Nephron progenitor cell (in vitro differentiated cells): Measurements from ENCODE around the gene CMIP.
A peak's percentile ranks its signal among the peaks of the same experiment; 100 is the strongest.

ENCODE experiments used
- DNase-seq: peaks from one replicate; pipeline ENCODE4 v3.0.0; 2021
- H3K27ac Mint-ChIP-seq: 2 replicates; pipeline ENCODE4 v1.8.0; 2021; ENCODE audit warnings: mild to moderate bottlenecking, moderate library complexity, mixed read lengths
- H3K27me3 Mint-ChIP-seq: 2 replicates; pipeline ENCODE4 v1.8.0; 2021; ENCODE audit warnings: mild to moderate bottlenecking, low read depth, mixed read lengths; ENCODE audit not compliant: poor library complexity
- H3K36me3 Mint-ChIP-seq: 2 replicates; pipeline ENCODE4 v1.8.0; 2021; ENCODE audit warnings: low read depth, mixed read lengths
- H3K4me1 Mint-ChIP-seq: 2 replicates; pipeline ENCODE4 v1.8.0; 2021; ENCODE audit warnings: mixed read lengths
- H3K4me3 Mint-ChIP-seq: 2 replicates; pipeline ENCODE4 v1.8.0; 2021; ENCODE audit warnings: mild to moderate bottlenecking, moderate library complexity, mixed read lengths
- H3K9me3 Mint-ChIP-seq: 2 replicates; pipeline ENCODE4 v1.8.0; 2021; ENCODE audit warnings: mild to moderate bottlenecking, moderate library complexity, mixed read lengths
- CTCF ChIP-seq: fragments of 200-600 bp; sonication (generic); IDR thresholded peaks from 2 replicates; pipeline ENCODE4 v1.5.0; 2021; ENCODE audit warnings: antibody characterized with exemption

CMIP gene

GRCh38 chr16:81673432-81673831 lies 228.8 kb downstream of the CMIP start:
- peak overlapping the region; percentile 71 for H3K27ac Mint-ChIP-seq
- no peaks in the 10 kb centered on the region for H3K27me3 Mint-ChIP-seq
- no peak for TF ChIP-seq CTCF
- H3K9me3 Mint-ChIP-seq, result no peaks in the 10 kb centered on the region
- no peak for DNase-seq
- H3K4me1 Mint-ChIP-seq, result no peaks in the 10 kb centered on the region
- H3K4me3 Mint-ChIP-seq, result no peak overlapping the region
- H3K36me3 Mint-ChIP-seq, result peaks cover 39% of the 10 kb centered on the region

DNA sequence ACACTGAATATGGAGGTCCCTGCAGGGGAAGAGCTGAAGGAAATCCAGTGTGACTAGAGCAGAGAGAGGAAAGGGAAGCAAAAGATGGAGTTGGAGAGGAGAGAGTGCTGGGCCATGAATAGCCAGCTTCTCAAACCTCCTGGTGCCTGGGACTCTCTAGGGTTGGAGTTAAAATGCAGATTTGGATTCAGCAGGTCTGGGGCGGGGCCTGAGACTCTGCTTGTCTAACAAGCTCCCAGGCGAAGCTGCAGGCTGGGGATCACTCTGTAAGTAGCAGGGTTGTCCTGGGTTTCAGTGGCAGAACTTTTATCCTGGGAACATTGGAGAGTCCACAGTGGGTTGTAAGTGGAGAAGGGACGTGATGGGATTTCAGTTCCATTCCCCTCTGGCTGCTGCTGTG lies 231.1 kb downstream of the CMIP start:
- no peak for DNase-seq
- H3K4me3 Mint-ChIP-seq, result no peak overlapping the region
- no peaks in the 10 kb centered on the region for H3K27me3 Mint-ChIP-seq
- no peaks in the 10 kb centered on the region for H3K9me3 Mint-ChIP-seq
- TF ChIP-seq CTCF, result no peak
- H3K36me3 Mint-ChIP-seq, result peaks cover 29% of the 10 kb centered on the region
- H3K27ac Mint-ChIP-seq, result no peak overlapping the region
- H3K4me1 Mint-ChIP-seq, result no peaks in the 10 kb centered on the region

DNA sequence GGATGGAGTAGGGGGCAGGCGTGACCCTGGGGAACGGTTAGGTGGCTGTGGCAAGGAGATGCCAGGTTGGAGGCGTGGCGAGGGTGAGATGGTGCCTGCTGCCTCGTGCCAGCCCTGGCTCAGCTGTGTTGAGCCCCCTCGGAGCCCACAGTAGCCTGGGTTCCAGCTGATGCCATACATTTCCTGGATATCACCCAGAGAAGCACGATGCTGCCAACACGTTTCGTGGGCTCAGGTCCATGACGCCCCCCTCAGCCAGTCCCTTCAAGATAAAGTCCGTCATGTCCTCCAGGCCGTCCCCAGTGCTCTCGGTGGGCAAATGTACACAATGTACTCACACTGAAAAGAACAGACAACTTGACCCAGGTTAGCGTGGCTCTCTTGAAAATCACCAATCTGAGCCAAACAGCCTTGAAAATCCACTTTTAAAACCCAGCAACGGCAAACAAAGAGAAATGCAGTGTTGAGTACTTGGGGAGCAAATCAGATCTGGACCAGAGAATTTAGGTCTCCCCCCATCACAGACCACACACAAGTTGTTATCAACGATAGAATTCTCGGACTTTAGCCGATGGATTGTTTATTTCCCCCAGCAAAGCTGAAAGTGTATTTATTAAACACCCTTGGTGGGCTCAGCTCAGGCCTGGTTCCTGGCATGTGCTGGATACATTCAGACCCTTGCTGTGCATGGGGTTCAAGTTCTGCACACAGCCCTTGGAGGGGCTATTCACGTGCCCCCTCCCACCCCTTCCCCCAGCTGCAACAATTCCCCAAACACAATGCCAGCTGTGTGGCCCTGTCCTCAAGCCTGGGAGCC lies 231.7 kb downstream of the CMIP start:
- H3K4me3 Mint-ChIP-seq, result no peak overlapping the region
- no peak for TF ChIP-seq CTCF
- H3K36me3 Mint-ChIP-seq, result peaks cover 27% of the 10 kb centered on the region
- DNase-seq, result no peak
- H3K27me3 Mint-ChIP-seq, result no peaks in the 10 kb centered on the region
- no peaks in the 10 kb centered on the region for H3K4me1 Mint-ChIP-seq
- no peaks in the 10 kb centered on the region for H3K9me3 Mint-ChIP-seq
- peak overlapping the region; percentile 51 for H3K27ac Mint-ChIP-seq

GRCh38 chr16:81676883-81677737 lies 232.5 kb downstream of the CMIP start:
- no peak for DNase-seq
- Mint-ChIP-seq H3K27ac (peak overlapping the region; percentile 58), H3K9me3 (no peaks in the 10 kb centered on the region), H3K4me3 (no peak overlapping the region), H3K27me3 (no peaks in the 10 kb centered on the region), H3K36me3 (peaks cover 30% of the 10 kb centered on the region), H3K4me1 (no peaks in the 10 kb centered on the region)
- TF ChIP-seq CTCF, result no peak

GRCh38 chr16:81678326-81679095 lies 233.9 kb downstream of the CMIP start:
- no peaks in the 10 kb centered on the region for H3K27me3 Mint-ChIP-seq
- H3K36me3 Mint-ChIP-seq, result peaks cover 21% of the 10 kb centered on the region
- peak overlapping the region; percentile 75 for H3K27ac Mint-ChIP-seq
- peaks cover 7% of the 10 kb centered on the region for H3K4me1 Mint-ChIP-seq
- no peak for TF ChIP-seq CTCF
- H3K9me3 Mint-ChIP-seq, result no peaks in the 10 kb centered on the region
- H3K4me3 Mint-ChIP-seq, result no peak overlapping the region
- no peak for DNase-seq
